ENCODE measurements around the gene NRXN3. TPM values are rescaled to one million over a fixed set of nuclear protein-coding genes. Genes with fewer than 3 reads are reported as not detected.

NRXN3 gene
- total and polyA plus RNA-seq, 2 experiments from 2014 or later = 5.7 to 7.1 TPM

- H4K20me1 ChIP-seq (ENCODE audit: insufficient read depth, poor library complexity, severe bottlenecking) = no peaks in the 10 kb centered on the region
- TF ChIP-seq EZH2phosphoT487 (IDR thresholded peaks at IDR 0.05; ENCODE audit: low read depth, severe bottlenecking, unreplicated experiment) (no peak), CTCF (IDR thresholded peaks at IDR 0.05; ENCODE audit: poor library complexity) (no peak), EZH2 (IDR thresholded peaks at IDR 0.05; ENCODE audit: borderline replicate concordance) (no peak)
- peak; percentile 13 for DNase-seq (ENCODE audit: low spot score)
- H3K9me2 ChIP-seq (replicated peaks; ENCODE audit: insufficient read depth) = no peaks in the 10 kb centered on the region
- H3K4me3 ChIP-seq = no peak overlapping the region
- peak overlapping the region; percentile 73 for H3K27ac ChIP-seq
- no peak overlapping the region for H2AFZ ChIP-seq
- peaks cover 2% of the 10 kb centered on the region for H3K79me2 ChIP-seq
- peaks cover 21% of the 10 kb centered on the region for H3K4me1 ChIP-seq (ENCODE audit: insufficient read depth)
- 52% methylated on average over 4 of the region's 4 CpGs for WGBS (ENCODE audit: low lambda C conversion rate, missing lambda C conversion rate)
- no peaks in the 10 kb centered on the region for H3K9me3 ChIP-seq (ENCODE audit: low read depth)
- H3K36me3 ChIP-seq (replicated peaks; ENCODE audit: insufficient read depth, low read depth) = no peaks in the 10 kb centered on the region
- H3K4me2 ChIP-seq = peak overlapping the region; percentile 53
- H3K27me3 ChIP-seq = no peaks in the 10 kb centered on the region
These were observed 1128.2 kb downstream of the NRXN3 start for GRCh38 chr14:79298373-79298772.

- H3K4me3 ChIP-seq = no peak overlapping the region
- H4K20me1 ChIP-seq (ENCODE audit: insufficient read depth, poor library complexity, severe bottlenecking) = no peaks in the 10 kb centered on the region
- 19% methylated on average over 1 of the region's 1 CpG for WGBS (ENCODE audit: low lambda C conversion rate, missing lambda C conversion rate)
- peak overlapping the region; percentile 73 for H3K27ac ChIP-seq
- TF ChIP-seq CTCF (IDR thresholded peaks at IDR 0.05; ENCODE audit: poor library complexity) (no peak), EZH2phosphoT487 (IDR thresholded peaks at IDR 0.05; ENCODE audit: low read depth, severe bottlenecking, unreplicated experiment) (no peak), EZH2 (IDR thresholded peaks at IDR 0.05; ENCODE audit: borderline replicate concordance) (no peak)
- H3K36me3 ChIP-seq (replicated peaks; ENCODE audit: insufficient read depth, low read depth) = no peaks in the 10 kb centered on the region
- no peaks in the 10 kb centered on the region for H3K9me3 ChIP-seq (ENCODE audit: low read depth)
- H3K79me2 ChIP-seq = peaks cover 2% of the 10 kb centered on the region
- no peaks in the 10 kb centered on the region for H3K27me3 ChIP-seq
- H3K4me2 ChIP-seq = no peak overlapping the region
- no peak overlapping the region for H2AFZ ChIP-seq
- no peaks in the 10 kb centered on the region for H3K9me2 ChIP-seq (replicated peaks; ENCODE audit: insufficient read depth)
- peaks cover 21% of the 10 kb centered on the region for H3K4me1 ChIP-seq (ENCODE audit: insufficient read depth)
- DNase-seq (ENCODE audit: low spot score) = peak; percentile 27
These were observed 1129.0 kb downstream of the NRXN3 start for GRCh38 chr14:79299162-79299561.

GRCh38 chr14:79304279-79304678 lies 1134.1 kb downstream of the NRXN3 start:
- no peak for TF ChIP-seq EZH2 (IDR thresholded peaks at IDR 0.05; ENCODE audit: borderline replicate concordance)
- no peak for TF ChIP-seq CTCF (IDR thresholded peaks at IDR 0.05; ENCODE audit: poor library complexity)
- TF ChIP-seq EZH2phosphoT487 (IDR thresholded peaks at IDR 0.05; ENCODE audit: low read depth, severe bottlenecking, unreplicated experiment) = no peak
- Histone ChIP-seq H3K36me3 (replicated peaks; ENCODE audit: insufficient read depth, low read depth) (no peaks in the 10 kb centered on the region), H3K27ac (no peak overlapping the region), H4K20me1 (ENCODE audit: insufficient read depth, poor library complexity, severe bottlenecking) (no peaks in the 10 kb centered on the region), H3K4me1 (ENCODE audit: insufficient read depth) (peaks cover 10% of the 10 kb centered on the region), H3K27me3 (no peaks in the 10 kb centered on the region), H3K79me2 (peaks cover 2% of the 10 kb centered on the region), H3K4me2 (no peak overlapping the region), H2AFZ (no peak overlapping the region), H3K9me3 (ENCODE audit: low read depth) (no peaks in the 10 kb centered on the region), H3K4me3 (no peak overlapping the region), H3K9me2 (replicated peaks; ENCODE audit: insufficient read depth) (no peaks in the 10 kb centered on the region)
- no peak for DNase-seq (ENCODE audit: low spot score)

- DNase-seq (ENCODE audit: low spot score) = no peak
- H3K27ac ChIP-seq = no peak overlapping the region
- H4K20me1 ChIP-seq (ENCODE audit: insufficient read depth, poor library complexity, severe bottlenecking) = no peaks in the 10 kb centered on the region
- no peak overlapping the region for H3K4me3 ChIP-seq
- TF ChIP-seq CTCF (IDR thresholded peaks at IDR 0.05; ENCODE audit: poor library complexity) = no peak
- no peak for TF ChIP-seq EZH2 (IDR thresholded peaks at IDR 0.05; ENCODE audit: borderline replicate concordance)
- TF ChIP-seq EZH2phosphoT487 (IDR thresholded peaks at IDR 0.05; ENCODE audit: low read depth, severe bottlenecking, unreplicated experiment) = no peak
- H3K4me2 ChIP-seq = no peak overlapping the region
- H3K36me3 ChIP-seq (replicated peaks; ENCODE audit: insufficient read depth, low read depth) = no peaks in the 10 kb centered on the region
- H2AFZ ChIP-seq = no peak overlapping the region
- H3K4me1 ChIP-seq (ENCODE audit: insufficient read depth) = no peaks in the 10 kb centered on the region
- H3K79me2 ChIP-seq = peaks cover 2% of the 10 kb centered on the region
- H3K9me2 ChIP-seq (replicated peaks; ENCODE audit: insufficient read depth) = no peaks in the 10 kb centered on the region
- H3K9me3 ChIP-seq (ENCODE audit: low read depth) = no peaks in the 10 kb centered on the region
- H3K27me3 ChIP-seq = no peaks in the 10 kb centered on the region
- WGBS (ENCODE audit: low lambda C conversion rate, missing lambda C conversion rate) = 48% methylated on average over 2 of the region's 2 CpGs
These were observed 1136.4 kb downstream of the NRXN3 start for GRCh38 chr14:79306546-79306945.
